ENCODE results near the gene CPN1. TPM values are rescaled to one million over a fixed set of nuclear protein-coding genes. Genes with fewer than 3 reads are reported as not detected.

The CPN1 gene
- total and polyA plus RNA-seq, 9 of the 15 experiments (the other 6 are each of a cell fraction or from before 2014, with no cell fraction given): 0.15 to 0.17 TPM; not detected in 7

- peak; percentile 91 for TF ChIP-seq USF1 (CRISPR knock-in tag; IDR thresholded peaks at IDR 0.05)
- peak; percentile 88 for TF ChIP-seq CREB1 (IDR thresholded peaks at IDR 0.05)
- peak; percentile 56 for TF ChIP-seq CREB1 (CRISPR knock-in tag; IDR thresholded peaks at IDR 0.05)
- TF ChIP-seq ZNF398 (CRISPR knock-in tag; IDR thresholded peaks at IDR 0.05): no peak
- TF ChIP-seq CREB5 (CRISPR knock-in tag; IDR thresholded peaks at IDR 0.05): no peak
- TF ChIP-seq THAP12 (CRISPR knock-in tag; IDR thresholded peaks at IDR 0.05): no peak
- no peak for TF ChIP-seq ZEB2 (IDR thresholded peaks at IDR 0.05)
- no peak for TF ChIP-seq ZHX1 (conservative IDR thresholded peaks at IDR 0.05; ENCODE audit: low read length)
- no peak for TF ChIP-seq FOXP4 (CRISPR knock-in tag; IDR thresholded peaks at IDR 0.05; ENCODE audit: borderline replicate concordance)
- TF ChIP-seq GABPB2 (CRISPR knock-in tag; conservative IDR thresholded peaks at IDR 0.05): no peak
- no peak for TF ChIP-seq MYBL2 (IDR thresholded peaks at IDR 0.05; ENCODE audit: low read depth)
- no peak for TF ChIP-seq MYBL2 (CRISPR knock-in tag; IDR thresholded peaks at IDR 0.05; ENCODE audit: borderline replicate concordance)
- no peak for TF ChIP-seq POLR2A (conservative IDR thresholded peaks at IDR 0.05)
- TF ChIP-seq BCL6 (CRISPR knock-in tag; IDR thresholded peaks at IDR 0.05): no peak
- TF ChIP-seq CGGBP1 (CRISPR knock-in tag; IDR thresholded peaks at IDR 0.05): no peak
These were observed 87.7 kb downstream of the CPN1 start (continued) for GRCh38 chr10:99993701-99994689.

All from K562 (cell line).